ENCODE data around the gene MRM1.

Gene MRM1

GRCh38 chr17:36643086-36643685, 41.8 kb downstream of the MRM1 start:
- DNase-seq (ENCODE audit: insufficient read length, low spot score) (no peak), FAIRE-seq (no peak)
- no peak for TF ChIP-seq POU2F2 (IDR thresholded peaks at IDR 0.05; ENCODE audit: low read depth, low read length)
- no peak for TF ChIP-seq PAX5 (IDR thresholded peaks at IDR 0.05; ENCODE audit: insufficient read depth, low read length, severe bottlenecking)
- TF ChIP-seq TAF1 (IDR thresholded peaks at IDR 0.05; ENCODE audit: low read depth, low read length), result no peak
- no peak for TF ChIP-seq POLR2AphosphoS5 (IDR thresholded peaks at IDR 0.05; ENCODE audit: low read depth, low read length)
- no peak for TF ChIP-seq POLR2A (IDR thresholded peaks at IDR 0.05; ENCODE audit: low read depth, low read length)
- TF ChIP-seq SPI1 (IDR thresholded peaks at IDR 0.05; ENCODE audit: low read depth, low read length), result no peak

- TF ChIP-seq SPI1 (IDR thresholded peaks at IDR 0.05; ENCODE audit: low read depth, low read length), result no peak
- no peak for TF ChIP-seq POU2F2 (IDR thresholded peaks at IDR 0.05; ENCODE audit: low read depth, low read length)
- TF ChIP-seq PAX5 (IDR thresholded peaks at IDR 0.05; ENCODE audit: insufficient read depth, low read length, severe bottlenecking), result no peak
- no peak for TF ChIP-seq TAF1 (IDR thresholded peaks at IDR 0.05; ENCODE audit: low read depth, low read length)
- no peak for TF ChIP-seq POLR2A (IDR thresholded peaks at IDR 0.05; ENCODE audit: low read depth, low read length)
- no peak for TF ChIP-seq POLR2AphosphoS5 (IDR thresholded peaks at IDR 0.05; ENCODE audit: low read depth, low read length)
- no peak for FAIRE-seq
- no peak for DNase-seq (ENCODE audit: insufficient read length, low spot score)
Measured at GRCh38 chr17:36645422-36645821, 44.0 kb downstream of the MRM1 start.

- FAIRE-seq, result no peak
- no peak for DNase-seq (ENCODE audit: insufficient read length, low spot score)
- no peak for TF ChIP-seq TAF1 (IDR thresholded peaks at IDR 0.05; ENCODE audit: low read depth, low read length)
- TF ChIP-seq PAX5 (IDR thresholded peaks at IDR 0.05; ENCODE audit: insufficient read depth, low read length, severe bottlenecking), result no peak
- TF ChIP-seq POLR2AphosphoS5 (IDR thresholded peaks at IDR 0.05; ENCODE audit: low read depth, low read length), result no peak
- TF ChIP-seq SPI1 (IDR thresholded peaks at IDR 0.05; ENCODE audit: low read depth, low read length), result no peak
- no peak for TF ChIP-seq POU2F2 (IDR thresholded peaks at IDR 0.05; ENCODE audit: low read depth, low read length)
- TF ChIP-seq POLR2A (IDR thresholded peaks at IDR 0.05; ENCODE audit: low read depth, low read length), result no peak
Measured at GRCh38 chr17:36647636-36648035, 46.3 kb downstream of the MRM1 start.

GRCh38 chr17:36650096-36650775, 48.9 kb downstream of the MRM1 start:
- TF ChIP-seq POLR2A (IDR thresholded peaks at IDR 0.05; ENCODE audit: low read depth, low read length) (no peak), SPI1 (IDR thresholded peaks at IDR 0.05; ENCODE audit: low read depth, low read length) (no peak), TAF1 (IDR thresholded peaks at IDR 0.05; ENCODE audit: low read depth, low read length) (no peak), PAX5 (IDR thresholded peaks at IDR 0.05; ENCODE audit: insufficient read depth, low read length, severe bottlenecking) (no peak), POLR2AphosphoS5 (IDR thresholded peaks at IDR 0.05; ENCODE audit: low read depth, low read length) (no peak), POU2F2 (IDR thresholded peaks at IDR 0.05; ENCODE audit: low read depth, low read length) (no peak)
- DNase-seq (ENCODE audit: insufficient read length, low spot score) (no peak), FAIRE-seq (no peak)

- DNase-seq (ENCODE audit: insufficient read length, low spot score) (no peak), FAIRE-seq (no peak)
- TF ChIP-seq SPI1 (IDR thresholded peaks at IDR 0.05; ENCODE audit: low read depth, low read length) (no peak), POU2F2 (IDR thresholded peaks at IDR 0.05; ENCODE audit: low read depth, low read length) (no peak), POLR2A (IDR thresholded peaks at IDR 0.05; ENCODE audit: low read depth, low read length) (no peak), POLR2AphosphoS5 (IDR thresholded peaks at IDR 0.05; ENCODE audit: low read depth, low read length) (no peak), PAX5 (IDR thresholded peaks at IDR 0.05; ENCODE audit: insufficient read depth, low read length, severe bottlenecking) (no peak), TAF1 (IDR thresholded peaks at IDR 0.05; ENCODE audit: low read depth, low read length) (no peak)
Measured at GRCh38 chr17:36653374-36653773, 52.0 kb downstream of the MRM1 start.

- TF ChIP-seq POLR2A (IDR thresholded peaks at IDR 0.05; ENCODE audit: low read depth, low read length) (no peak), PAX5 (IDR thresholded peaks at IDR 0.05; ENCODE audit: insufficient read depth, low read length, severe bottlenecking) (no peak), POLR2AphosphoS5 (IDR thresholded peaks at IDR 0.05; ENCODE audit: low read depth, low read length) (no peak), TAF1 (IDR thresholded peaks at IDR 0.05; ENCODE audit: low read depth, low read length) (no peak), POU2F2 (IDR thresholded peaks at IDR 0.05; ENCODE audit: low read depth, low read length) (no peak), SPI1 (IDR thresholded peaks at IDR 0.05; ENCODE audit: low read depth, low read length) (no peak)
- DNase-seq (ENCODE audit: insufficient read length, low spot score), result no peak
- FAIRE-seq, result no peak
Measured at GRCh38 chr17:36653856-36654255, 52.5 kb downstream of the MRM1 start.

GRCh38 chr17:36655726-36656125, 54.3 kb downstream of the MRM1 start:
- DNase-seq (ENCODE audit: insufficient read length, low spot score) (no peak), FAIRE-seq (no peak)
- TF ChIP-seq PAX5 (IDR thresholded peaks at IDR 0.05; ENCODE audit: insufficient read depth, low read length, severe bottlenecking), result no peak
- TF ChIP-seq POLR2A (IDR thresholded peaks at IDR 0.05; ENCODE audit: low read depth, low read length), result no peak
- no peak for TF ChIP-seq POU2F2 (IDR thresholded peaks at IDR 0.05; ENCODE audit: low read depth, low read length)
- TF ChIP-seq POLR2AphosphoS5 (IDR thresholded peaks at IDR 0.05; ENCODE audit: low read depth, low read length), result no peak
- TF ChIP-seq TAF1 (IDR thresholded peaks at IDR 0.05; ENCODE audit: low read depth, low read length), result no peak
- no peak for TF ChIP-seq SPI1 (IDR thresholded peaks at IDR 0.05; ENCODE audit: low read depth, low read length)

- DNase-seq (ENCODE audit: insufficient read length, low spot score) (no peak), FAIRE-seq (no peak)
- TF ChIP-seq POLR2A (IDR thresholded peaks at IDR 0.05; ENCODE audit: low read depth, low read length), result no peak
- no peak for TF ChIP-seq TAF1 (IDR thresholded peaks at IDR 0.05; ENCODE audit: low read depth, low read length)
- TF ChIP-seq POU2F2 (IDR thresholded peaks at IDR 0.05; ENCODE audit: low read depth, low read length), result no peak
- no peak for TF ChIP-seq PAX5 (IDR thresholded peaks at IDR 0.05; ENCODE audit: insufficient read depth, low read length, severe bottlenecking)
- no peak for TF ChIP-seq SPI1 (IDR thresholded peaks at IDR 0.05; ENCODE audit: low read depth, low read length)
- TF ChIP-seq POLR2AphosphoS5 (IDR thresholded peaks at IDR 0.05; ENCODE audit: low read depth, low read length), result no peak
Measured at GRCh38 chr17:36657390-36657762, 56.0 kb downstream of the MRM1 start.

GRCh38 chr17:36657763-36658490, 56.5 kb downstream of the MRM1 start:
- TF ChIP-seq SPI1 (IDR thresholded peaks at IDR 0.05; ENCODE audit: low read depth, low read length), result no peak
- TF ChIP-seq POU2F2 (IDR thresholded peaks at IDR 0.05; ENCODE audit: low read depth, low read length), result no peak
- no peak for TF ChIP-seq POLR2AphosphoS5 (IDR thresholded peaks at IDR 0.05; ENCODE audit: low read depth, low read length)
- no peak for TF ChIP-seq TAF1 (IDR thresholded peaks at IDR 0.05; ENCODE audit: low read depth, low read length)

More at GRCh38 chr17:36657763-36658490, 56.5 kb downstream of the MRM1 start:
- DNase-seq (ENCODE audit: insufficient read length, low spot score) (peak; percentile 44), FAIRE-seq (no peak)

All from GM12891 (cell line).